Keratinocyte (primary cell): Measurements from ENCODE around the gene VPS33B. TPM values are rescaled to one million over a fixed set of nuclear protein-coding genes. Genes with fewer than 3 reads are reported as not detected.

ENCODE experiments used
- DNase-seq: peaks from one replicate; pipeline ENCODE4 v3.0.0-alpha.2; 2011; ENCODE audit warnings: low read depth, missing footprints, low spot score
- FAIRE-seq: peaks from 2 replicates; lab custom pipeline; 2011; peaks lifted over from hg19 to GRCh38; lab: Jason Lieb, UNC
- H2AFZ ChIP-seq: 2 replicates; pipeline ENCODE4 v1.6.0; 2012; ENCODE audit warnings: low read length, control low read depth, inconsistent platforms; ENCODE audit not compliant: control insufficient read depth
- H3K27ac ChIP-seq: 2 replicates; pipeline ENCODE4 v1.5.1; 2011; ENCODE audit warnings: low read length; ENCODE audit not compliant: control insufficient read depth, insufficient read depth
- H3K27me3 ChIP-seq: 3 replicates; pipeline ENCODE4 v1.6.0; 2011; ENCODE audit warnings: low read length; ENCODE audit not compliant: control insufficient read depth, insufficient read depth; ENCODE audit errors: extremely low read depth
- H3K36me3 ChIP-seq, 2 experiments: 2 replicates in 1 of 2; 3 replicates in 1 of 2; pipeline ENCODE4 v1.5.1; 2011; ENCODE audit warnings: low read length in 2 of 2, mild to moderate bottlenecking in 1 of 2; ENCODE audit not compliant: control insufficient read depth in 2 of 2, insufficient read depth in 2 of 2; ENCODE audit errors: extremely low read depth in 1 of 2
- H3K4me1 ChIP-seq: 3 replicates; pipeline ENCODE4 v1.5.1; 2011; ENCODE audit warnings: low read length; ENCODE audit not compliant: control insufficient read depth, insufficient read depth; ENCODE audit errors: extremely low read depth
- H3K4me2 ChIP-seq: 3 replicates; pipeline ENCODE4 v1.6.0; 2011; ENCODE audit warnings: low read depth, low read length; ENCODE audit not compliant: control insufficient read depth, insufficient read depth; ENCODE audit errors: extremely low read depth
- H3K4me3 ChIP-seq, 3 experiments: fragments of 200-600 bp in 1 of 3; sonication (generic) in 1 of 3; 2 replicates in 2 of 3; 3 replicates in 1 of 3; pipeline ENCODE4 v1.5.1; 2011 to 2016; ENCODE audit warnings: low read length in 3 of 3, mild to moderate bottlenecking in 3 of 3, control low read depth in 2 of 3, inconsistent platforms in 1 of 3, low read depth in 1 of 3, mixed read lengths in 1 of 3, mixed run types in 1 of 3, moderate library complexity in 1 of 3; ENCODE audit not compliant: control insufficient read depth in 2 of 3, insufficient read depth in 2 of 3; ENCODE audit errors: extremely low read depth in 1 of 3
- H3K79me2 ChIP-seq: 2 replicates; pipeline ENCODE4 v1.6.0; 2012; ENCODE audit warnings: low read length; ENCODE audit not compliant: control insufficient read depth, insufficient read depth
- H3K9ac ChIP-seq: 3 replicates; pipeline ENCODE4 v1.6.0; 2011; ENCODE audit warnings: low read length; ENCODE audit not compliant: control insufficient read depth, insufficient read depth; ENCODE audit errors: extremely low read depth
- H3K9me1 ChIP-seq: 3 replicates; pipeline ENCODE4 v1.6.0; 2011; ENCODE audit warnings: low read length; ENCODE audit not compliant: control insufficient read depth, insufficient read depth; ENCODE audit errors: extremely low read depth
- H3K9me3 ChIP-seq: 2 replicates; pipeline ENCODE4 v1.5.1; 2012; ENCODE audit warnings: low read depth, low read length; ENCODE audit not compliant: control insufficient read depth
- H4K20me1 ChIP-seq: 3 replicates; pipeline ENCODE4 v1.6.0; 2011; ENCODE audit warnings: low read length; ENCODE audit not compliant: control insufficient read depth, insufficient read depth; ENCODE audit errors: extremely low read depth
- CTCF ChIP-seq, 3 experiments: IDR thresholded peaks in 1 of 3; conservative IDR thresholded peaks in 1 of 3; optimal IDR thresholded peaks in 1 of 3; 2 replicates in 2 of 3; 3 replicates in 1 of 3; pipeline versions ENCODE3 to v1.5.1; 2011; ENCODE audit warnings: low read length in 3 of 3, mild to moderate bottlenecking in 3 of 3, moderate library complexity in 2 of 3, control low read depth in 1 of 3, inconsistent platforms in 1 of 3; ENCODE audit not compliant: insufficient read depth in 2 of 3; ENCODE audit errors: extremely low read depth in 1 of 3
- EZH2 ChIP-seq: IDR thresholded peaks from one replicate; pipeline ENCODE4 v1.6.1; 2012; ENCODE audit warnings: inconsistent platforms, mild to moderate bottlenecking, low read length, moderate library complexity
- dilution Hi-C: fragments of 300-500 bp; cut with MboI; formaldehyde crosslinking; loops from one replicate; pipeline ENCODE4 v1.7.0; 2020; ENCODE audit warnings: low sequenced_read_pairs; ENCODE audit not compliant: extremely low pct_ligation_motif_present
- polyA plus RNA-seq, 5 experiments: library from polyadenylated mRNA; depleted of rRNA in 3 of 5; stranded (reverse) in 3 of 5; stranded (forward) in 1 of 5; unstranded in 1 of 5; fragments of >200 nt; gene quantifications; 1 replicate in 1 of 5; 2 replicates in 3 of 5; 3 replicates in 1 of 5; pipeline versions ENCODE4 v1.2.1 to v1.2.3, GENCODE V29; 2011 to 2012; ENCODE audit warnings: missing spikeins in 2 of 5, low read depth in 1 of 5, low replicate concordance in 1 of 5

VPS33B gene
- polyA plus RNA-seq, 1 donor (not counting 4 experiments of a cell fraction or from before 2014, with no cell fraction given), result 20.2 TPM

- Histone ChIP-seq H3K4me3 (no peak overlapping the region), H3K9me1 (no peaks in the 10 kb centered on the region), H3K4me2 (no peak overlapping the region), H3K4me1 (no peaks in the 10 kb centered on the region), H4K20me1 (no peaks in the 10 kb centered on the region), H3K79me2 (no peaks in the 10 kb centered on the region), H3K9ac (no peak overlapping the region), H3K36me3 (no peaks in the 10 kb centered on the region), H3K27me3 (no peaks in the 10 kb centered on the region), H3K9me3 (no peaks in the 10 kb centered on the region), H2AFZ (no peak overlapping the region), H3K27ac (no peak overlapping the region)
- no peak for TF ChIP-seq EZH2
- TF ChIP-seq CTCF (optimal IDR thresholded peaks at IDR 0.05 in 1 of 3, IDR thresholded peaks at IDR 0.05 in 1 of 3, conservative IDR thresholded peaks at IDR 0.05 in 1 of 3; ENCODE audit: extremely low read depth in 1 of 3, insufficient read depth in 2 of 3, low read length in 3 of 3), result no peak
- FAIRE-seq (no peak), DNase-seq (no peak)
- dilution Hi-C loops, result no loop called here
Observed at GRCh38 chr15:91039996-91040395, 17.6 kb upstream of the VPS33B start.

- H3K4me1 ChIP-seq, result no peaks in the 10 kb centered on the region
- no peak overlapping the region for H2AFZ ChIP-seq
- no peak overlapping the region for H3K4me3 ChIP-seq
- no peak overlapping the region for H3K9ac ChIP-seq
- no peaks in the 10 kb centered on the region for H3K36me3 ChIP-seq
- H4K20me1 ChIP-seq, result no peaks in the 10 kb centered on the region
- H3K9me1 ChIP-seq, result no peaks in the 10 kb centered on the region
- no peaks in the 10 kb centered on the region for H3K27me3 ChIP-seq
- dilution Hi-C loops, result no loop called here
- H3K4me2 ChIP-seq, result no peak overlapping the region
- FAIRE-seq, result no peak
- TF ChIP-seq CTCF (optimal IDR thresholded peaks at IDR 0.05 in 1 of 3, IDR thresholded peaks at IDR 0.05 in 1 of 3, conservative IDR thresholded peaks at IDR 0.05 in 1 of 3; ENCODE audit: extremely low read depth in 1 of 3, insufficient read depth in 2 of 3, low read length in 3 of 3), result peak; percentile 61 to 95 (median 75)
- no peak for TF ChIP-seq EZH2
- no peak overlapping the region for H3K27ac ChIP-seq
- H3K79me2 ChIP-seq, result no peaks in the 10 kb centered on the region
- no peak for DNase-seq
- no peaks in the 10 kb centered on the region for H3K9me3 ChIP-seq
Observed at GRCh38 chr15:91032919-91033803, 10.8 kb upstream of the VPS33B start.
